Osteoblast (primary cell): ENCODE measurements around the gene NSMCE1. TPM values are rescaled to one million over a fixed set of nuclear protein-coding genes. Genes with fewer than 3 reads are reported as not detected.

Experiments used
- DNase-seq: peaks from one replicate; pipeline ENCODE4 v3.0.0; 2011; ENCODE audit warnings: low spot score, mixed read lengths; ENCODE audit not compliant: insufficient read length; ENCODE audit errors: missing footprints
- H2AFZ ChIP-seq: 2 replicates; pipeline ENCODE4 v1.6.0; 2011; ENCODE audit warnings: mild to moderate bottlenecking, low read length
- H3K27ac ChIP-seq: 2 replicates; pipeline ENCODE4 v1.5.1; 2011; ENCODE audit warnings: mild to moderate bottlenecking, low read depth, low read length, moderate library complexity
- H3K27me3 ChIP-seq: 2 replicates; pipeline ENCODE4 v1.6.0; 2012; ENCODE audit warnings: mild to moderate bottlenecking, control low read depth, inconsistent platforms, low read length, moderate library complexity; ENCODE audit not compliant: insufficient read depth
- H3K36me3 ChIP-seq: 2 replicates; pipeline ENCODE4 v1.5.1; 2011; ENCODE audit warnings: mild to moderate bottlenecking, low read length, control low read depth, moderate library complexity; ENCODE audit not compliant: insufficient read depth
- H3K4me1 ChIP-seq: 2 replicates; pipeline ENCODE4 v1.5.1; 2011; ENCODE audit warnings: mild to moderate bottlenecking, low read length, control low read depth, moderate library complexity; ENCODE audit not compliant: insufficient read depth
- H3K4me2 ChIP-seq: 2 replicates; pipeline ENCODE4 v1.6.0; 2011; ENCODE audit warnings: mild to moderate bottlenecking, low read length; ENCODE audit not compliant: insufficient read depth
- H3K4me3 ChIP-seq: fragments of 200-600 bp; sonication (generic); 3 replicates; pipeline ENCODE4 v1.5.1; 2012; ENCODE audit warnings: mild to moderate bottlenecking, low read length, inconsistent platforms; ENCODE audit not compliant: insufficient read depth
- H3K79me2 ChIP-seq: 2 replicates; pipeline ENCODE4 v1.6.0; 2012; ENCODE audit warnings: mild to moderate bottlenecking, low read length, control low read depth, inconsistent platforms; ENCODE audit not compliant: insufficient read depth
- H3K9me3 ChIP-seq: 2 replicates; pipeline ENCODE4 v1.5.1; 2011; ENCODE audit warnings: low read depth, low read length, control low read depth
- H4K20me1 ChIP-seq: 2 replicates; pipeline ENCODE4 v1.6.0; 2012; ENCODE audit warnings: mild to moderate bottlenecking, low read length, control low read depth; ENCODE audit not compliant: insufficient read depth
- total RNA-seq: library from RNA; depleted of rRNA; stranded (reverse); fragments of >200 nt; gene quantifications from 2 replicates; pipeline ENCODE4 v1.2.3, GENCODE V29; 2012
- TF ChIP-seq, protein P1 (sequence below): IDR thresholded peaks from 2 replicates; pipeline ENCODE4 v1.5.1; 2011; ENCODE audit warnings: mild to moderate bottlenecking, low read depth, low read length, moderate library complexity; ENCODE audit errors: extremely low read depth

The NSMCE1 gene
- total RNA-seq, 1 donor, result 57.9 TPM

DNA sequence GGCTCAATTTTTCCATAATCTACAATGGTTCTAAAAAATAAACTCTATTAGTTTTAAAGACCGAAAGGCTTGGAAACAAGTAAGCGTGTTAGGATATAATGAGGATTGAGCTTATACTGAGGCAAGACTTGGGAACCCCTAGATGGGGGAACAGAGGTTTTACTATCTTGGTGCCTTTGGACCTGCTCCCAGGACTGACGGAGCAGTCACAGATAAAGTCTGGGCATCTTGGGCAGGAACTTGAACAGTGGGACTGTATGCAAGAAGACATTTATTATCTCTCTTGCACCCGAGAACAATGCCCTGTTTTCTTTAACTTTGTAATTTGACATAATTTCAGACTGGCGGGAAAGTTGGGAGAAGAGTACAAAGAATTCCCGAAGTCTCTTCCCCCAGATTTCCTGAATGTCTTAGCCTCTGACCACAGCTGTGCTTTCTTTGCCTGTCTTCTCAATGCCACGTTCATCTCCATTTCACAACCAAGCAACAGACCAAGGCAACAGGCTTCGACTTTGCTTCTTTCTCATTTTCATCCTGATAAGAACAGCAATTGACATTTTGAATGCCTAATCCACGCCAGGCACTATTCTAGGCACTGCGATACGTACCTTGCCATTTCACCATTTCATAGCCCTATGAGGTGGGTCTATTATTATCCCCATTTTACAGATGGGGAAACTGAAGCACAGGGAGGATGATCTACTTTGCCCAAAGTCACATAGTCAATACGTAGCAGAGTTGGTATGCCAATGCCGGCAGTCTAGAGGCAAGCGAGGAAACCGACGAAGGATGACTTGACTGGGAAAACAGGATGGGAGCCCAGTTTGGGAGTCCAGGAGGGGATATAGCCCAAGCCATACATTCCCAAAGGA, 42.2 kb upstream of the NSMCE1 start:
- TF ChIP-seq, protein P1, sequence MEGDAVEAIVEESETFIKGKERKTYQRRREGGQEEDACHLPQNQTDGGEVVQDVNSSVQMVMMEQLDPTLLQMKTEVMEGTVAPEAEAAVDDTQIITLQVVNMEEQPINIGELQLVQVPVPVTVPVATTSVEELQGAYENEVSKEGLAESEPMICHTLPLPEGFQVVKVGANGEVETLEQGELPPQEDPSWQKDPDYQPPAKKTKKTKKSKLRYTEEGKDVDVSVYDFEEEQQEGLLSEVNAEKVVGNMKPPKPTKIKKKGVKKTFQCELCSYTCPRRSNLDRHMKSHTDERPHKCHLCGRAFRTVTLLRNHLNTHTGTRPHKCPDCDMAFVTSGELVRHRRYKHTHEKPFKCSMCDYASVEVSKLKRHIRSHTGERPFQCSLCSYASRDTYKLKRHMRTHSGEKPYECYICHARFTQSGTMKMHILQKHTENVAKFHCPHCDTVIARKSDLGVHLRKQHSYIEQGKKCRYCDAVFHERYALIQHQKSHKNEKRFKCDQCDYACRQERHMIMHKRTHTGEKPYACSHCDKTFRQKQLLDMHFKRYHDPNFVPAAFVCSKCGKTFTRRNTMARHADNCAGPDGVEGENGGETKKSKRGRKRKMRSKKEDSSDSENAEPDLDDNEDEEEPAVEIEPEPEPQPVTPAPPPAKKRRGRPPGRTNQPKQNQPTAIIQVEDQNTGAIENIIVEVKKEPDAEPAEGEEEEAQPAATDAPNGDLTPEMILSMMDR, result no peak
- Histone ChIP-seq H3K4me2 (peak overlapping the region; percentile 40), H3K27ac (peak overlapping the region; percentile 31), H3K27me3 (no peaks in the 10 kb centered on the region), H2AFZ (peak overlapping the region; percentile 10), H3K79me2 (peaks cover 18% of the 10 kb centered on the region), H4K20me1 (peaks cover 6% of the 10 kb centered on the region), H3K4me1 (peaks cover 35% of the 10 kb centered on the region), H3K9me3 (no peaks in the 10 kb centered on the region), H3K4me3 (no peak overlapping the region), H3K36me3 (no peaks in the 10 kb centered on the region)
- DNase-seq, result no peak

DNA sequence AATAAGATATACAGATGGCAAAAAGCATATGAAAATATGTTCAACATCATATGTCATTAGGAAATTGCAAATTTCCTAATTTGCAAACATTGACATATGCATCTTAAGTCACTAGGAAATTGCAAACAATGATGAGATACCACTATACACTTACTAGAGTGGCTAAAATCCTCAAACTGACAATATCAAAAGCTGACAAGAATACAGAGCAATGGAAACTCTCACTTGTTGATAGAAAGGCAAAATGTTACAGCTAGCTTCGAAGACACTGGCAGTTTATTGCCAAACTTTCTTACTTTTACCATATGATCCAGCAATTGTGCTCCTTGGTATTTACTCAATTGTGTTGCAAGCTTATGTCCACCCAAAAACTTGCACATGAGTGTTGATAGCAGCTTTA, 40.2 kb upstream of the NSMCE1 start:
- DNase-seq, result no peak
- H3K27ac ChIP-seq, result no peak overlapping the region
- H4K20me1 ChIP-seq, result no peaks in the 10 kb centered on the region
- H3K27me3 ChIP-seq, result no peaks in the 10 kb centered on the region
- no peak overlapping the region for H2AFZ ChIP-seq
- H3K4me3 ChIP-seq, result no peak overlapping the region
- TF ChIP-seq, protein P1, result no peak
- H3K4me1 ChIP-seq, result peaks cover 20% of the 10 kb centered on the region
- no peak overlapping the region for H3K4me2 ChIP-seq
- H3K79me2 ChIP-seq, result peaks cover under 1% of the 10 kb centered on the region
- H3K9me3 ChIP-seq, result no peaks in the 10 kb centered on the region
- no peaks in the 10 kb centered on the region for H3K36me3 ChIP-seq

DNA sequence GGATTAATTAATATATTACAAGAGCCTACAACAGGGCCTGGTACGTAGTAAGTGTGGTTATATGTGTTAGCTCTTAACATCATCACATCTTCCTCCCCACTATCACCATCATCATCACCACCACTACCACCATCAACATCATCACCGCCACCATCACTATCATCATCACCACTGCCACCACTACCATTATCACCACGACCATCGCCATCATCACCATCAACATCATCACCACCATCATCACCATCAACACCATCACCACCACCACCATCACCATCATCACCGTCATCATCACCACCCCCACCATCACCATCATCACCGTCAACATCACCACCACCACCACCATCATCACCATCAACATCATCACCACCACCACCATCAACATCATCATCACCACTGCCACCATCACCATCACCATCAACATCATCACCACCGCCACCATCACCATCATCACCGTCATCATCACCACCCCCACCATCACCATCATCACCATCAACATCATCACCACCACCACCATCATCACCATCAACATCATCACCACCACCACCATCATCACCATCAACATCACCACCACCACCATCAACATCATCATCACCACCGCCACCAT, 37.4 kb upstream of the NSMCE1 start:
- Histone ChIP-seq H3K4me2 (no peak overlapping the region), H3K4me1 (peaks cover 12% of the 10 kb centered on the region), H3K27ac (no peak overlapping the region), H3K9me3 (no peaks in the 10 kb centered on the region), H3K27me3 (no peaks in the 10 kb centered on the region), H3K4me3 (no peak overlapping the region), H2AFZ (no peak overlapping the region), H3K79me2 (no peaks in the 10 kb centered on the region), H3K36me3 (no peaks in the 10 kb centered on the region), H4K20me1 (no peaks in the 10 kb centered on the region)
- DNase-seq, result no peak
- TF ChIP-seq, protein P1, result no peak
